ENCODE data around the gene GLOD4.

DNA sequence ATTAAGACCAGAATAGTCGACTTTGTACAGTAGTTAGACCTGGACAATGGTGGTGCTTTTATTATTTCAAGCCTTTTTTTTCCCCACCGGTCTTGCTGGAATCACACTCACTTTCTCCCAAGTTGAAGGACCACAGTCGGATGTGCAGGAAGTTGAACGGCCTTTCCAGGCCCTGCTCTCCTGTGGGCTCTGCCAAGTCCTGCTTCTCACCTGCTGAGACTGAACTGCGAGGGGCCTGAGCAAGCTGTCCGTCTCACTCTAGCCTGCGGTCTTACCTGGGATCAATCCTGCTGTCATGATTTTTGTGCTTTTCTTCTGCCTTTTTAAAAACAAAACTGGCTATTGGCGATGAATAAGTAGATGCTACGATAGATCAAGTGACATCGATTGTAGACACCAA, 48.3 kb downstream of the GLOD4 start:
- TF ChIP-seq, protein P1, sequence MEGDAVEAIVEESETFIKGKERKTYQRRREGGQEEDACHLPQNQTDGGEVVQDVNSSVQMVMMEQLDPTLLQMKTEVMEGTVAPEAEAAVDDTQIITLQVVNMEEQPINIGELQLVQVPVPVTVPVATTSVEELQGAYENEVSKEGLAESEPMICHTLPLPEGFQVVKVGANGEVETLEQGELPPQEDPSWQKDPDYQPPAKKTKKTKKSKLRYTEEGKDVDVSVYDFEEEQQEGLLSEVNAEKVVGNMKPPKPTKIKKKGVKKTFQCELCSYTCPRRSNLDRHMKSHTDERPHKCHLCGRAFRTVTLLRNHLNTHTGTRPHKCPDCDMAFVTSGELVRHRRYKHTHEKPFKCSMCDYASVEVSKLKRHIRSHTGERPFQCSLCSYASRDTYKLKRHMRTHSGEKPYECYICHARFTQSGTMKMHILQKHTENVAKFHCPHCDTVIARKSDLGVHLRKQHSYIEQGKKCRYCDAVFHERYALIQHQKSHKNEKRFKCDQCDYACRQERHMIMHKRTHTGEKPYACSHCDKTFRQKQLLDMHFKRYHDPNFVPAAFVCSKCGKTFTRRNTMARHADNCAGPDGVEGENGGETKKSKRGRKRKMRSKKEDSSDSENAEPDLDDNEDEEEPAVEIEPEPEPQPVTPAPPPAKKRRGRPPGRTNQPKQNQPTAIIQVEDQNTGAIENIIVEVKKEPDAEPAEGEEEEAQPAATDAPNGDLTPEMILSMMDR (IDR thresholded peaks at IDR 0.05), result no peak
- no peak for TF ChIP-seq POLR2A (IDR thresholded peaks at IDR 0.05)

Measured in body of pancreas (tissue), 4 donors.